Hematopoietic multipotent progenitor cell treated with erythropoietin and hydrocortisone succinate and interleukin-3 and kit ligand, for 4 days (in vitro differentiated cells): ENCODE results near the gene C12orf43.

Experiments used
- DNase-seq: peaks from one replicate; pipeline ENCODE4 v3.0.0-alpha.2; 2015

Gene C12orf43

DNA sequence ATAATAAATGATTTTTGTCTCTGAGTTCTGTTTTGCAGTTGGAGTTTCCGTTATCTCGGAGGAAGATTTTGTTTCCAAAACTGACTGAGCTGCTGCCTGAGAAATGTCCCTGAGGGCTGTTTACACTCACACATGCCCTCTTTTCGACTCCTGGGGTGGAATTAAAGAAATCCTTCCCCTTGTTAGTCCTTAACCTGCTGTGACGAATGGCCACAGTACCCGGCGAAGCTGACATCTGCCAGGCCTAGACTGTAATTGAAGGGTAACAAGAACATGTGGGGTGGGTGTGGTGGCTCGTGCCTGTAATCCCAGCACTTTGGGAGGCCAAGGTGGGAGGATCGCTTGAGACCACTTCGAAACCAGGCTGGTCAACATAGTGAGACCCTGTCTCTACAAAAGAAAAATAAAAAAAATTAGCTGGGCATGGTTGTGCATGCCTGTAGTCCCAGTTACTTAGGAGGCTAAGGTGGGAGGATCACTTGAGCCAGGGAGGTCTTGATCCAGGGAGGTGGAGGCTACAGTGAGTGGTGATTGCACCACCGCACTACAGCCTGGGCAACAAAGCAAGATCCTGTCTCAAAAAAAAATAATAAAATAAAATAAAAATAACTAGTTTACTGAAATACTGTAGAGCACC lies 14.4 kb upstream of the C12orf43 start:
- DNase-seq = no peak

DNA sequence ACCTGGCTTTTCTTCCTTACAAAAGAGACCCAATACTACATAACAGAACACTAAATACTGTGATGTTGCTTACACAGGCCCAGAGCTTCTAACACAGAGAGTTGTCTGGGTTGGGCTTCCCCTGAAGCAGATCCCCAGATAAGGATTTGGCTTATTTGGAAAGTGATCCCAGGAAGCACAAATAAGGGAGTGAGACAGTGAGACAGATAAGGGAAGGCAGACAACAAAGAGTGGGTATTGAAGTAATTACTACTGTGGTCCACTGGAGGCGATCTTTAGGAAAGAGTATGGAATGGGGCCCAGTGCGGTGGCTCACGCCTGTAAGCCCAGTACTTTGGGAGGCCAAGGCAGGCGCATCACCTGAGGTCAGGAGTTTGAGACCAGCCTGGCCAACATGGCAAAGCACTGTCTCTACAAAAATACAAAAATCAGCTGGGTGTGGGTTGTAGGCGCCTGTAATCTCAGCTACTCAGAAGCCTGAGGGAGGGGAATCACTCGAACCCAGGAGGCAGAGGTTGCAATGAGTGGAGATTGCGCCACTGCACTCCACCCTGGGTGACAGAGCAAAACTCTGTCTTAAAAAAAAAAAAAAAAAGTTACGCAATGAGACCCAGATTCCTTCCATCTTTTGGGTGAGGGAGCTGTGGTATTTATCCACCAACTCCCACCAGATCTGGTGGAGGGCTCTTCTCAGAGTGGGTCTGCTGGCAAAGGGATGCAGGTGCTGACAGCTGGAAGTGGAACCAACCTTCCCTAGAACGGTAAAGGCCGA lies 10.2 kb upstream of the C12orf43 start:
- DNase-seq = peak; percentile 39

DNA sequence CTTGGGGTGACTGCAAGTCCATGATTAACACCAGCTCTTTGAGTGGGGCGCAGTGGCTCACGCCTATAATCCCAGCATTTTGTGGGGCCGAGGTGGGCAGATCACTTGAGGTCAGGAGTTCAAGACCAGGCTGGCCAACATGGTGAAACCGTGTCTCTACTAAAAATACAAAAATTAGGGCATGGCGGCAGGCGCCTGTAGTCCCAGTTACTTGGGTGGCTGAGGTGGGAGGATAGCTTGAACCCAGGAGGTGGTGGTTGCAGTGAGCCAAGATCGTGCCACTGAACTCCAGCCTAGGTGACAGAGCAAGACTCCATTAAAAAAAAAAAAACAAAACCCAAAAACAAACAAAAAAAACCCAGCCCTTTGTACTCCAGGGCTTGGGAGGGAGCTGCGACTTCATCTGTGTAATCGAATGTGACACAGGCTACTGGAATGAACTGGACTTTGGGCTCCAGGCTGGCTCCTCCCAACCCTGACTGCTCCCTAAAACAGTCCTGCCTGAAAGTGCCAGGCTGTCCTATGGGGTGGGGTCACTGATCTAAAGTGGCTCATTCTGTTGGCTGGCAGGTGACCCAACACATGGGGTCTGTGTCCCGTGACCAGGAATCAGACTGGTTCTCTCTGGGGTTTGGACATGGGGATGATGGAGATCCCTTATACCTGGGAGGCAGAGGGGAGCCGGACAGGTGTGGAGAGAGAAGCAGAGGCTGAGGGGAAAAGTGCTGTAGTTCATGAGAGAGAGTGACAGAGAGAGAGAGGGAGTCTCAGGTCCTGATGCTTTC lies 9.3 kb upstream of the C12orf43 start:
- DNase-seq = no peak

DNA sequence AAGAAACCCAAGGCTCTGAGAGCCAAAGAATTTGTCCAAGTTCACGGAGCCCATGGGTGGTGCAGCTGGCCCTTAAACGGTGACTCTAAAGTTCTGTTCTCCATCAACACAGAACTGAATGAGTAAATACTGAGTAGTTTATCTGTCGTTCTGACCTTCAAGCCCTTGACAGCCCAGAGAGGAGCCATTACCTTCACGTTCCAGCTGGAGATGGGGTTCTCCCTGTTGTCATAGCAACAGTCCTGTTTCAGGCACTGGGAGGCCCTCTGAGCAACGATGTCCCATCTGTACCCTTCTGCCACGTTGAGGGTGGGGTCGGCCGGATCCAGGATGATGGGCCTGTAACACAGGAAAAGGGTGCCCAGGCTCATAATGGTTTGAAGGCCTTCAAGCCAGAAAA lies 7.5 kb upstream of the C12orf43 start:
- DNase-seq = no peak

DNA sequence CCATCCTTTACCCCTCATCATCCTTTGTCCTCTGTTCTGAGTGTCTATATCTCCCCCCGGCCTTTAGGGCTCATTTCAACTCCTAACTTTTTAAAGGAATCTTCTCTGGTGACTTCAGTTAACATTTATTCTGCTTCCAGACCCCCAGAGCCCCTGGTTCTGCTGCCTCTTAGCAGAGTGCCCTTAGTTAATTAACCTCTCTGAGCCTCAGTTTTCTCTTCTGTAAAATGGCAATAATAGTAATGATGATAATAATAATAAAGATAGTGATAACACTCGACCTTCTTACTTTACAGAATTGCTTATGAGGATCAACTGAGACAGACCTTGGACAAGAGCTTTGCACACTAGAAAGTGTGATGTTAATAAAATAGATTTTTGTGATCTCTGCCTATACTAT lies 6.4 kb upstream of the C12orf43 start:
- no peak for DNase-seq

DNA sequence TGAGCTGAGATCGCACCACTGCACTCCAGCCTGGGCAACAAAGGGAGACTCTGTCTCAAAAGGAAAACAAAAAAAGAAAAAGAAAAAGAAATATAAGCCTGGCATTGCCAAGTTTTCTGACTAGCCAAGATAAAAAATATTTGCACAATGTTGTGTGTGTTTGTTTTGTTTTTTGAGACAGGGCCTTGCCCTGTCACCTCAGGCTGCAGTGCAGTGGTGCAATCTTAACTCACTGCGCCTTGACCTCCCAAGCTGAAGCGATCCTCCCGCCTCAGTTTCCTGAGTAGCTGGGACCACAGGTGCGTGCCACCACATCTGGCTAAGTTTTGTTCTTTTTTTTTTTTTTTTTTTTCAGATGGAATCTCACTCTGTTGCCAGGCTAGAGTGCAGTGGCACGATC lies 5.5 kb upstream of the C12orf43 start:
- DNase-seq = no peak

DNA sequence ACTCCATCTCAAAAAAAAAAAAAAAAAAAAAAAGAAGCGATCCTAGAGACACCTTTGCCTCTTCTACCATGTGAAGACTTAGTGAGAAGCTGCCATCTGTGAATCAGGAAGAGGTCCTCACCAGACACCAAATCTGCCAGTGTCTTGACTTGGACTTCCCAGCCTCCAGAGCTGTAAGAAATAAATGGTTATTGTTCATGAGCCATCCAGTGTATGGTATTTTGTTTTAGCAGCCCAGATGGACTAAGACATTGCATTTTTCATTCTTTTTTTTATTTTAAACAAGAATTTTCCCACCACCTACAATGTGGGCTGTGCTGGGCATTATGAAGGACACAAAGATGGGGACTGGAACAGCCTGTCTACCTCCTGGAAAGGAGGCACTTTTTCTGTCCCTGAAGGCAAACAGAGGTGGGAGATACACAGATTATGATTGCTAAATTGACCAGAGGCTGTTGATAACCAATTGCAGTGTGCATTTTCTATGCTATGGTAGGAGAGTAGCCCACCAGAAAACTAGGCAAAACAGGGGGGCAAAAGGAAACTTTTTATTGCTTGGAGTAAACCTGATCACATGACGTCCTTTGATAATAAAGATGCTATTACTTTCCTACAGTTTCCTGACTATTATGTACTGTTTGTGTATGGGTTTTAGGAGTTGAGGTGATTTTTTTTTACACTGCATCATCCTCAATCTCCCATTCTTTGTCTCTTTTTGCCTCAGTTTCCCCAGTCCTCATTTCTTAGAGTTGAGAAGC lies 2.8 kb upstream of the C12orf43 start:
- no peak for DNase-seq

DNA sequence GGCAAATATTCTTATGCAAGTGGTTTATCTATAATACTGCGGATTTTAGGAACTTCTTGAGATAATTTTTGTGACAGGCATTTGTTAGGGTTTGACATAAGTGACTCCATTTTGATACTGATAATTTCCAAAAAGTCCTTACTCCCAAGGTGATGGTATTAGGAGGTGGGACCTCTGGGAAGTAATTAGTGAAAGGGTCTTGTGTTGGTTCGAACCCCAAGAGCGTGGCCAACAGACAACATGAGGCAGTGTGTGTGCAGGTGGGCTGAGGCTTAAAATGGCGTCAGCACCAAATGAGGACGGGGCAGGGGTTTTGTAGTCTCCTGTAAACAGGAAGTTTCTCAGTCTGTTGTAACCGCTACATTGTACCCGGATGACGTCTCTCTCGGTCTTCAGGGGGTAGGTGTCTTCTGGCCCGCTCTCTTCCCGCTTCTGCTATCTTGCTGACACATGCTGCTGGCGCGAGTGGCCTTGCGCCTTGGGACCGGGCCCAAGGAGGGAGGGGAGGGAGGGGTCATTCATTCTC lies 1.7 kb upstream of the C12orf43 start:
- no peak for DNase-seq

DNA sequence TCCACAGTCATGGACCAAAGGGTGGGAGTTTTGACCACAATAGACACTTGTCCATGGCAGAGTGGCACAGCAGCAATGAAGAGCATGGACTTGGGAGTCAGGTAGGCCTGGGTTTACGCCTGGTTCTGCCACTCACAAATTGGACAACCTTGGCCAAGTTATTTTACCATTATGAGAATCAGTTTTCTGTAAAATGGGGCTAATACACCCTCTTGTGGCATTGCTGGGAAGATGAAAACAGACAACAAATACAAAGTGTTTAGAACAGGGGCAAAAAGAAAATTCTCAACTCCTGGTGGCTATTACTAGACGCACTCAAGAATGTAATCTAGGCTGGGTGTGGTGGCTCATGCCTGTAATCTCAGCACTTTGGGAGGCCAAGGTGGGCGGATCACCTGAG lies 2.6 kb downstream of the C12orf43 start:
- peak; percentile 34 for DNase-seq

DNA sequence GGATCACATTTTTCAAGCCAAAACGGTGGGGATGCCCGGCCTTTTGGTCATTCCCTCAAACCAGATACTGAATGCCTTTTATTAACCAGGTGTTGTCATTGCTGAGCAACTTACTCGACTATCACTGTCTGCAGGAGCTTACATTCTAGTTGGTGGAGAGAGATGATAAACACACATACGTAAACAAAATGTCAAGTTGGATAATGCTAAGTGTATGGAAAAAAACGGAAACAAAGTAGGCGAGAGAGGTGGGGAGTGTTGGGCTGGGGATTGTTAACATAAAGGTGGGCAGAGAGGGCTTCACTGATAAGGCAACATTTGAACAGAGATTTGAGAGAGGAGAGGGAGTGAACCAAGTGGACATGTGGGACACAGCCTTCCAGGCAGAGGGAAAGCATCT lies 4.5 kb downstream of the C12orf43 start:
- DNase-seq = no peak

DNA sequence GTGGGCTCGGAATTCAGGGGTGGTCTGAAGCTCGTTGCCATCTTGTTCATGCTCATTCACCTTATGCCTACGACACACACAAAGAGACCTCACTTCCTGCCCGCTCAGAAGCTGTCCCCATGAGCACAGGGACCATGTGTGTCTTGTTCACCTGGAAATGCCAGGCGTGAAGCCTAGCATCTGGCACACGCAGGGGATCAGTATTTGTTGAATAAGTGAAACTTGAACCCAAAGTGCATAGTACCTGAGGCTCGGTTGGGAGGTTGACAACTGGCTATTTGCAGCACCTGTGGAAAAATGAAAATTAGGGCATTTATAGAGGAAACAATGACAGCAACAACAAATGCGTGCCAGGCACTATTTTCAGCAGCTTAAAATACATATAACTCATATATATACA lies 5.4 kb downstream of the C12orf43 start:
- no peak for DNase-seq

DNA sequence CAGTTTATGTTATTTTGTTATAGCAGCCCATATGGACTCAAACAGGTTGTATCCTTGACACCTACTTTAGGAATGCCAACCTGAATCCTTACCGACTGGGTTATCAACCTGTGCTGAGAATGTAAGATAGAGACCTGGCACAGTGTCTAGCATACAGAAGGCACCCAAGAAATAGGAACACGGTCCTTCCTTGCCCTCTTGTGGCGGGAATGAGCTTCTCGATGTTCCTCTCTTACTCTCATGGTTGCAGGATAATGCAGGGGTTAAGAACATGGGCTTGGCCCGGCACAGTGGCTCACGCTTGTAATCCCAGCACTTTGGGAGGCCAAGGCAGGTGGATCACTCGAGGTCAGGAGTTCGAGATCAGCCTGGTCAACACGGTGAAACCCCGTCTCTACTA lies 6.5 kb downstream of the C12orf43 start:
- peak; percentile 53 for DNase-seq

DNA sequence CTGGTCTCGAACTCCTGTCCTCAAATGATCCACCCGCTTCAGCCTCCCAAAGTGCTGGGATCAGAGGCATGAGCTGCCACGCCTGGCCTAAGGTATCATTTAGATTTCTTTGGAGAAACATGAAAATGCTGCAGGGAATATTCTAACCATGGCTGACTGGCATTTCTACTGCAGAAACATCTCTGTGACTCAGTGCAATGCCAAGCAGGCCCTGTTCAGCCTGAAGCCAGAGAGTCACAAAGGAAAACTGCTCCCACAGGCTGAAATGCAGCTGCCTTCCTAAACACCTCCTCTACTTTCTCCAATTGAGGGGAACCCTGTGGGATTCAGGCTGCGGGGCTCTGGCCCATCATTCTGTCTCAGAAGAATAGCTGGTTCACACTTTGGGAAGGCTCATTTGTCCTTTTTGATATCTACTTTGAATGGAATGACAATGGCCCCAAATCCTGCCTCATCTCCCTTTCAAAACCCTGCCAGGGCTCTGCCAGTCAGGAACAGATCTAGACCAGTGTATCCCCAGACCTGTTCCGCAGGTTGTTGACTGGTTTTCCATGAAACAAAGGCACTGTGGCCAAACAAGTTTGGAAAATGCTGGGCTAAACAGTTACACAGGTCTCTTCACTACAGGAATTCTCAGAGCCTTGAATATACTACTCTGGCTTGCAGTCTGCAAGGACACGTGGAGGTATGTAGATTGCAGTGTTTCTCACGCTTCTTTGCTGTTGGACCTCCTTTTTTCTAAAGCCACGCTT lies 7.8 kb downstream of the C12orf43 start:
- DNase-seq = no peak

DNA sequence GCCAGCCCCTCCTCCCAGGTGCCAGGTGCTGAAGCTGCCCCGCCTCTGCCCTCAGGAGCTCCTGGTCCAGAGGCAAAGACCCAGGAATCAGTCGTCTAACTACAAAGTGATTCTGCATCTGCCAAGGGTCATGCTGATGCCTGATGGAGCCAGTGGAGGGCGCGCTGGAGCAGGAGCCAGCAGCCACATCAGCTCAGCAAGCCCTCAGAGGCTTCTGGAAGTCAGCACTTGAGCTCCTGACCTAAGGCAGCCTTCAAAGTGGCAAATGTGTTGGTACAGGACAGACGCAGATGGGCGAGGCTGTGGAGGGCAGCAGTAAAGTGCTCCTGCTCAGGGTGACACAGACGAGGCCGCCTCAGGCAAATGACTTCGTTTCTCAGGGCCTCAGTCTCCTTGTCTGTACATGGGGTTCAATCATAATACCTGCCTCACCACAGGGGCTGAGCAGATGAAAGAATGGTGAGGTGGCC lies 10.9 kb downstream of the C12orf43 start:
- peak; percentile 74 for DNase-seq

DNA sequence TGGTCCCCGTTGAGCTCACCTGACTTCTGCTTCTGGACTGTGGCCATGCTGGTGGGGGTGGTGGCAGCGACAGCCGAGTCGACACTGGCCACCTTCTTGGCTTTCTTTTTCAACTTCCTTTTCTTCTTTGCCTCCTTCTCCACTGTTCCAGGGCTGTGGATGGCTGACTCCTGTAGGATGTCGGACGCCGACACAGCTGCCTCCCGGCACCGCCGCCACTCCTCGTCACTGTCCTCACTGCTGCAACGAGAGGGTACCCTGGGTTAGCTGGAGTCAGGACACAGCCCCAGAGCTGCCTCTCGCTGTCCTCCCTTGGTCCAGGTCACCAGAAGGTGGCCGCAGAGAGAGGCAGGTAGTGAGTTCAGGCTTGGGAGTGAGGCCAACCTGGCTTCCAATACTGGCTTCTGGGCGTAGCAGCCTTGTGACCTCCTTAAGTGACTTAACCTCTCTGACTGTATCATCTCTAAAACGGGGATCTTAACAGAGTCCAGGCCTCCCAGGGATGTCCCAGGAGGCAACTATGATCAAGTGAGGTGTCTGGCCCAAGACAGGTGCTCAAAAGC lies 12.0 kb downstream of the C12orf43 start:
- DNase-seq = no peak

DNA sequence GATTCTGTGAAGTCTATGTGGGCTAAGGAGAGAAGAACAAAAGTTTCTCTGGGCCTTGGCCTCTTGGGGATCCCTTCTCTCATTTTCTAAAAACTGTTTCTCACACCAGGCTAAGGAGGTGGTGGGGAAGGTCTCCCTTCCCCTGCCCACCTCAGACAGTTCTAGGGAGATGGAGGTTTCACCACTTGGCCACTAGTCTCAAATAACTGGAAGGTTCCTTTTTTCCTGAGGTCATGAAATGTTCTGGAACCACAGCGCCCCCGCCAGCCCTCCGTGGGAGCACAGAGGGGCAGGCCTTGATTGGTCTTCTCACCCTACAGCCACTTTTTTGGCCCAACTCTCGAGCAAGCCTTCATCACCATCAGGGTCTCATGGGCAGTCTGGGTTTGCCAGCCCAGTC lies 12.6 kb downstream of the C12orf43 start:
- peak; percentile 55 for DNase-seq

DNA sequence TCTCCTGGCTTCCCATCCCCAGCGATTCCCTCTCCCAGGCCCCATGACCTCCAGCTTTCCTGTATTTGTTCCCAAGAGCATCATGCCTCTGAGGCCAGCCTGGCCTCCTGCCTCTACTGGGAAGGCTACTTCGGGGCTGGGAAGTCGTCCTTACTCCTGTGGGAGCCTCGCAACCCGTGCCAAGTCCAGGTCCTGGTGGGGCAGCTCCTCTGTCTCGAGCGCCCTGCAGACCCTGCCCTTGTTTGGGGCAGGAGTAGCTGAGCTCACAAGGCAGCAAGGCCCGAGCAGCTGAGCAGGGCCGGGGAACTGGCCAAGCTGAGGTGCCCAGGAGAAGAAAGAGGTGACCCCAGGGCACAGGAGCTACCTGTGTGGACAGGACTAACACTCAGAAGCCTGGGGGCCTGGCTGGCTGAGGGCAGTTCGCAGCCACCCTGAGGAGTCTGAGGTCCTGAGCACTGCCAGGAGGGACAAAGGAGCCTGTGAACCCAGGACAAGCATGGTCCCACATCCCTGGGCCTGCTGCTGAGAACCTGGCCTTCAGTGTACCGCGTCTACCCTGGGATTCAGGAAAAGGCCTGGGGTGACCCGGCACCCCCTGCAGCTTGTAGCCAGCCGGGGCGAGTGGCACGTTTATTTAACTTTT lies 14.3 kb downstream of the C12orf43 start:
- no peak for DNase-seq

DNA sequence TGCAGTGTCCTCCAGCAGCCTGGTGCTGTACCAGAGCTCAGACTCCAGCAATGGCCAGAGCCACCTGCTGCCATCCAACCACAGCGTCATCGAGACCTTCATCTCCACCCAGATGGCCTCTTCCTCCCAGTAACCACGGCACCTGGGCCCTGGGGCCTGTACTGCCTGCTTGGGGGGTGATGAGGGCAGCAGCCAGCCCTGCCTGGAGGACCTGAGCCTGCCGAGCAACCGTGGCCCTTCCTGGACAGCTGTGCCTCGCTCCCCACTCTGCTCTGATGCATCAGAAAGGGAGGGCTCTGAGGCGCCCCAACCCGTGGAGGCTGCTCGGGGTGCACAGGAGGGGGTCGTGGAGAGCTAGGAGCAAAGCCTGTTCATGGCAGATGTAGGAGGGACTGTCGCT lies 15.2 kb downstream of the C12orf43 start:
- DNase-seq = no peak

DNA sequence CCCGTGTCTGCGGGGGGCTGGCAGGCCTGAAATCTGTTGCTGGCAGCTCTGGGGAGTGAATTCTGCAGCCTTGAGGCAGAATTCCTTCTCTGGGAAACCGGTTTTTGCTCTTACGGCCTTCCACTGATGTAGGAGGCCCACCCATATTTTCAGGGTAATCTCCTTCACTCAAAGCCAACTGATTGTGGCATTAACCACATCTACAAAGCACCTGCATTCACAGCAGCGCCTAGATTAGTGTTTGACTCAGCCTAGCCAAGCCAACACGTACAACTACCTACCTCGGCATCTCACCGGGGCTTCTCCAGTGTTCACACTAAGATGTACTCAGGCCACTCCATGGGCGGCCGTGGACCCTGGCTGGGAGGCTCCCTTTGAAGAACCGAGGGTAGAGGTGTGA lies 15.8 kb downstream of the C12orf43 start:
- no peak for DNase-seq

DNA sequence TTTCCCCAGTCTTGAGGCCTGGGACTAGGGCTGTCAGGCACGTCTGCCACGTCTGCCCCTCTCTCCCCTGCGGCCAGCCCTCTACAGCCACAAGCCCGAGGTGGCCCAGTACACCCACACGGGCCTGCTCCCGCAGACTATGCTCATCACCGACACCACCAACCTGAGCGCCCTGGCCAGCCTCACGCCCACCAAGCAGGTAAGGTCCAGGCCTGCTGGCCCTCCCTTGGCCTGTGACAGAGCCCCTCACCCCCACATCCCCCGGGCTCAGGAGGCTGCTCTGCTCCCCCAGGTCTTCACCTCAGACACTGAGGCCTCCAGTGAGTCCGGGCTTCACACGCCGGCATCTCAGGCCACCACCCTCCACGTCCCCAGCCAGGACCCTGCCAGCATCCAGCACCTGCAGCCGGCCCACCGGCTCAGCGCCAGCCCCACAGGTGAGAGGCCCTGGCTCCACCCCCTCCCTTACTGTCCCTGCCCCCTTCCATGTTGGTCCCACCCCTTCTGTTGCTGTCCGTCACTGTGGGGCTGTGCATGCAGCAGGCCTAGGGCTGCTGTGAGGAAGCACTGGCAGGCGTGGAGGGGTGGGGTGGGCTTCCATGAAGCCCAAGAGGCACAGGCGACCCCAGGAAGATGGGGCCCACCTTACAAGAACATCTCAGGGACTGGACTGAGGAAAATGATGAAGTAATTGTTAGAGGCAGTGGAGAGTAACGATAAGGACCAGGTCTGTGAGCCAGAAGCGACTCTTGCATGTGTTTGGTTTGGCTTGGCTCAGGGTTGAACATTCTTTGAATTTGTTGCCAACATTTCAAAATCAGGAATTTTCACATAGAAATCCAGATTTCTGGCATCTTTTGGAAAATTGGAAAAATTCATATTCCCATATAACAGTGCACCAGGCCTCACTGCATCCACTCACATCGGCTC lies 16.8 kb downstream of the C12orf43 start:
- no peak for DNase-seq
